Trophoblast cell (in vitro differentiated cells and primary cell): ENCODE data around the gene KIAA1549.

Source experiments
- DNase-seq, 2 donors: peaks; one replicate each; pipeline ENCODE4 v3.0.0-alpha.2; 2016
- H2AFZ ChIP-seq: 2 replicates; pipeline ENCODE4 v1.6.1; 2013; ENCODE audit warnings: low read length, moderate library complexity, mild to moderate bottlenecking; ENCODE audit not compliant: insufficient read depth, poor library complexity
- H2AK5ac ChIP-seq: 2 replicates; pipeline ENCODE4 v1.6.1; 2013; ENCODE audit warnings: mild to moderate bottlenecking, low read length
- H2BK120ac ChIP-seq: 2 replicates; pipeline ENCODE4 v1.6.1; 2013; ENCODE audit warnings: low read length, mild to moderate bottlenecking, moderate library complexity; ENCODE audit not compliant: insufficient read depth, poor library complexity
- H2BK12ac ChIP-seq: 2 replicates; pipeline ENCODE4 v1.6.1; 2013; ENCODE audit warnings: mild to moderate bottlenecking, low read length, moderate library complexity
- H2BK5ac ChIP-seq: 2 replicates; pipeline ENCODE4 v1.6.1; 2013; ENCODE audit warnings: low read length, low read depth, moderate library complexity, mild to moderate bottlenecking; ENCODE audit not compliant: poor library complexity
- H3K14ac ChIP-seq: 2 replicates; pipeline ENCODE4 v1.6.1; 2013; ENCODE audit warnings: mild to moderate bottlenecking, low read length
- H3K18ac ChIP-seq: 2 replicates; pipeline ENCODE4 v1.6.1; 2013; ENCODE audit warnings: mild to moderate bottlenecking, low read length
- H3K23ac ChIP-seq: 2 replicates; pipeline ENCODE4 v1.6.1; 2013; ENCODE audit warnings: low read length
- H3K27ac ChIP-seq: 2 replicates; pipeline ENCODE4 v1.5.1; 2013; ENCODE audit warnings: low read depth, mild to moderate bottlenecking, inconsistent platforms, low read length, moderate library complexity
- H3K27me3 ChIP-seq: 2 replicates; pipeline ENCODE4 v1.6.1; 2013; ENCODE audit warnings: inconsistent platforms, mild to moderate bottlenecking, low read length, moderate library complexity; ENCODE audit not compliant: insufficient read depth
- H3K36me3 ChIP-seq, 2 experiments: 1 replicate in 1 of 2; 2 replicates in 1 of 2; pipeline ENCODE4 v1.6.1; 2013; ENCODE audit warnings: low read length in 2 of 2, mild to moderate bottlenecking in 2 of 2, moderate library complexity in 1 of 2; ENCODE audit not compliant: insufficient read depth in 2 of 2, control insufficient read depth in 1 of 2
- H3K4ac ChIP-seq: 2 replicates; pipeline ENCODE4 v1.6.1; 2013; ENCODE audit warnings: low read depth, mild to moderate bottlenecking, low read length, moderate library complexity
- H3K4me1 ChIP-seq, 2 experiments: 1 replicate in 1 of 2; 2 replicates in 1 of 2; pipeline ENCODE4 v1.6.1; 2013; ENCODE audit warnings: low read length in 2 of 2, mild to moderate bottlenecking in 2 of 2, moderate library complexity in 1 of 2; ENCODE audit not compliant: insufficient read depth in 2 of 2, control insufficient read depth in 1 of 2
- H3K4me2 ChIP-seq: 2 replicates; pipeline ENCODE4 v1.6.1; 2013; ENCODE audit warnings: inconsistent platforms, mild to moderate bottlenecking, low read length, moderate library complexity
- H3K4me3 ChIP-seq: 2 replicates; pipeline ENCODE4 v1.5.1; 2013; ENCODE audit warnings: mild to moderate bottlenecking, low read depth, low read length, inconsistent platforms
- H3K79me1 ChIP-seq: one replicate; pipeline ENCODE4 v1.6.1; 2013; ENCODE audit warnings: low read length
- H3K79me2 ChIP-seq: 2 replicates; pipeline ENCODE4 v1.6.1; 2013; ENCODE audit warnings: low read length, mild to moderate bottlenecking; ENCODE audit not compliant: control insufficient read depth, insufficient read depth, poor library complexity
- H3K9ac ChIP-seq: 2 replicates; pipeline ENCODE4 v1.6.1; 2013; ENCODE audit warnings: mild to moderate bottlenecking, low read length
- H3K9me3 ChIP-seq: 2 replicates; pipeline ENCODE4 v1.6.1; 2013; ENCODE audit warnings: low read depth, mild to moderate bottlenecking, control low read depth, inconsistent platforms, low read length; ENCODE audit not compliant: insufficient read depth
- H4K12ac ChIP-seq: 2 replicates; pipeline ENCODE4 v1.6.1; 2013; ENCODE audit warnings: low read depth, mild to moderate bottlenecking, low read length, moderate library complexity
- H4K8ac ChIP-seq: 2 replicates; pipeline ENCODE4 v1.6.1; 2013; ENCODE audit warnings: low read depth, mild to moderate bottlenecking, low read length, moderate library complexity
- H4K91ac ChIP-seq: one replicate; pipeline ENCODE4 v1.6.1; 2013; ENCODE audit warnings: low read depth, mild to moderate bottlenecking, low read length, moderate library complexity
- whole genome bisulfite sequencing: extraction: QIAGEN DNeasy Blood & Tissue Kit; methylation state at CpG from one replicate; pipeline ENCODE4 v1.1.7; 2013; ENCODE audit warnings: missing lambda C conversion rate; ENCODE audit not compliant: insufficient read length, insufficient coverage; ENCODE audit errors: extremely low coverage; 5-methylcytosine and 5-hydroxymethylcytosine counted together

The KIAA1549 gene

GRCh38 chr7:138802706-138803105, 178.5 kb downstream of the KIAA1549 start:
- H2AK5ac ChIP-seq = no peak overlapping the region
- H2AFZ ChIP-seq = no peak overlapping the region
- H2BK5ac ChIP-seq = no peak overlapping the region
- no peak overlapping the region for H3K4me2 ChIP-seq
- DNase-seq = no peak
- no peak overlapping the region for H3K9ac ChIP-seq
- no peak overlapping the region for H2BK120ac ChIP-seq
- no peak overlapping the region for H4K91ac ChIP-seq
- H2BK12ac ChIP-seq = no peak overlapping the region
- no peak overlapping the region for H4K12ac ChIP-seq
- no peaks in the 10 kb centered on the region for H3K79me1 ChIP-seq
- H3K79me2 ChIP-seq = no peaks in the 10 kb centered on the region
- no peak overlapping the region for H4K8ac ChIP-seq
- H3K23ac ChIP-seq = no peak overlapping the region
- no peak overlapping the region for H3K18ac ChIP-seq
- H3K36me3 ChIP-seq = no peaks in the 10 kb centered on the region
- no peak overlapping the region for H3K14ac ChIP-seq
- no peaks in the 10 kb centered on the region for H3K4me1 ChIP-seq
- H3K27ac ChIP-seq = no peak overlapping the region
- H3K4me3 ChIP-seq = no peak overlapping the region
- no peak overlapping the region for H3K4ac ChIP-seq
- no peaks in the 10 kb centered on the region for H3K27me3 ChIP-seq
- H3K9me3 ChIP-seq = no peaks in the 10 kb centered on the region
- WGBS = no CpG with 5 or more reads among the region's 18 CpGs

- H3K36me3 ChIP-seq = no peaks in the 10 kb centered on the region
- no peak overlapping the region for H4K91ac ChIP-seq
- no peak overlapping the region for H3K18ac ChIP-seq
- no peaks in the 10 kb centered on the region for H3K79me2 ChIP-seq
- no peak overlapping the region for H4K12ac ChIP-seq
- H3K23ac ChIP-seq = no peak overlapping the region
- H3K9me3 ChIP-seq = no peaks in the 10 kb centered on the region
- H3K4me3 ChIP-seq = no peak overlapping the region
- no peaks in the 10 kb centered on the region for H3K4me1 ChIP-seq
- no peak overlapping the region for H3K4me2 ChIP-seq
- no peak overlapping the region for H2BK5ac ChIP-seq
- H2BK12ac ChIP-seq = no peak overlapping the region
- WGBS = no CpG with 5 or more reads among the region's 3 CpGs
- no peak overlapping the region for H2AK5ac ChIP-seq
- H4K8ac ChIP-seq = no peak overlapping the region
- no peak overlapping the region for H3K27ac ChIP-seq
- H2BK120ac ChIP-seq = no peak overlapping the region
- no peaks in the 10 kb centered on the region for H3K27me3 ChIP-seq
- H3K9ac ChIP-seq = no peak overlapping the region
- H3K79me1 ChIP-seq = no peaks in the 10 kb centered on the region
- no peak overlapping the region for H3K4ac ChIP-seq
- no peak for DNase-seq
- no peak overlapping the region for H3K14ac ChIP-seq
- no peak overlapping the region for H2AFZ ChIP-seq
Measured at GRCh38 chr7:138801256-138801655, 179.9 kb downstream of the KIAA1549 start.

- H3K9me3 ChIP-seq = no peaks in the 10 kb centered on the region
- no peak for DNase-seq
- H3K4me2 ChIP-seq = no peak overlapping the region
- no peak overlapping the region for H3K4me3 ChIP-seq
- H3K4me1 ChIP-seq = no peaks in the 10 kb centered on the region
- H2AK5ac ChIP-seq = no peak overlapping the region
- H3K14ac ChIP-seq = no peak overlapping the region
- H2BK5ac ChIP-seq = no peak overlapping the region
- no peak overlapping the region for H4K8ac ChIP-seq
- H3K23ac ChIP-seq = no peak overlapping the region
- H4K91ac ChIP-seq = no peak overlapping the region
- H2AFZ ChIP-seq = no peak overlapping the region
- no peak overlapping the region for H3K27ac ChIP-seq
- H2BK12ac ChIP-seq = no peak overlapping the region
- no peak overlapping the region for H2BK120ac ChIP-seq
- H3K79me1 ChIP-seq = no peaks in the 10 kb centered on the region
- no CpG with 5 or more reads among the region's 7 CpGs for WGBS
- H4K12ac ChIP-seq = no peak overlapping the region
- no peak overlapping the region for H3K4ac ChIP-seq
- no peak overlapping the region for H3K18ac ChIP-seq
- no peaks in the 10 kb centered on the region for H3K36me3 ChIP-seq
- H3K27me3 ChIP-seq = no peaks in the 10 kb centered on the region
- no peaks in the 10 kb centered on the region for H3K79me2 ChIP-seq
- H3K9ac ChIP-seq = no peak overlapping the region
Measured at GRCh38 chr7:138799336-138800000, 181.7 kb downstream of the KIAA1549 start.

GRCh38 chr7:138798836-138799235, 182.4 kb downstream of the KIAA1549 start:
- Histone ChIP-seq H2AFZ (no peak overlapping the region), H3K23ac (no peak overlapping the region), H3K4me3 (no peak overlapping the region), H3K4me1 (no peaks in the 10 kb centered on the region), H2BK5ac (no peak overlapping the region), H4K8ac (no peak overlapping the region), H3K36me3 (no peaks in the 10 kb centered on the region), H3K18ac (no peak overlapping the region), H3K4ac (no peak overlapping the region), H2BK12ac (no peak overlapping the region), H3K79me2 (no peaks in the 10 kb centered on the region), H3K27me3 (no peaks in the 10 kb centered on the region), H4K12ac (no peak overlapping the region), H3K9ac (no peak overlapping the region), H3K79me1 (no peaks in the 10 kb centered on the region), H3K14ac (no peak overlapping the region), H4K91ac (no peak overlapping the region), H2BK120ac (no peak overlapping the region), H3K4me2 (no peak overlapping the region), H2AK5ac (no peak overlapping the region), H3K9me3 (no peaks in the 10 kb centered on the region), H3K27ac (no peak overlapping the region)
- no peak for DNase-seq
- WGBS = no CpG with 5 or more reads among the region's 5 CpGs
